Stimulated activated CD8-positive, alpha-beta memory T cell treated with anti-CD3 and anti-CD28 coated beads, Interleukin-7, amount 100 ng/mL, for 4 hours (primary cell): ENCODE measurements around the gene IGSF22.
"Not testable (repeated sequence)": the region's sequence is repeated elsewhere in the genome, so short reads cannot be mapped to it uniquely, and the experiment has no call there.

ENCODE experiments used
- DNase-seq, 2 donors: peaks; one replicate each; pipeline ENCODE4 v3.0.0-alpha.2; 2020; ENCODE audit warnings: low read depth in 2 of 2

The IGSF22 gene

DNA sequence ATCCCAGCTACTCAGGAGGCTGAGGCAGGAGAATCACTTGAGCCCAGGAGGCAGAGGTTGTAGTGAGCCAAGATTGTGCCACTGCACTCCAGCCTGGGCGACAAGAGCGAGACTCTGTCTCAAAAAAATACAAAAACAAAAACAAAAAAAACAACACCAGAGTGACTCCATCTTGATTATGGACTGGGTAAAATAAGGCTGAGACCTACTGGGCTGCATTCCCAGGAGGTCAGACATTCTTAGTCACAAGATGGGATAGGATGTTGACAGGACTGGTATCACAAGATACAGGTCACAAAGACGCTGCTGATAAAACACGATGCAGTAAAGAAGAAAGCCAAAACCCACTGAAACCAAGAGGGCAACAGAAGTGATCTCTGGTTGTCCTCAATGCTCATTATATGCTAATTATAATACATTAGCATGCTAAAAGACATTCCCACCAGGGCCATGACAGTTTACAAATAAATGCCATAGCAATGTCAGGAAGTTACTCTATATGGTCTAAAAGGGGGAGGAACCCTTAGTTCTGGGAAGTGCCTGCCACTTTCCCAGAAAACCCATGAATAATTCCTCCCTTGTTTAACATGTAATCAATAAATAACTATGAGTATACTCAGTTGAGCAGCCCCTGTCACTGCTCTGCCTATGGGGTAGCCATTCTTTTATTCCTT is 34.4 kb downstream of the IGSF22 start:
- not testable (repeated sequence) for DNase-seq

DNA sequence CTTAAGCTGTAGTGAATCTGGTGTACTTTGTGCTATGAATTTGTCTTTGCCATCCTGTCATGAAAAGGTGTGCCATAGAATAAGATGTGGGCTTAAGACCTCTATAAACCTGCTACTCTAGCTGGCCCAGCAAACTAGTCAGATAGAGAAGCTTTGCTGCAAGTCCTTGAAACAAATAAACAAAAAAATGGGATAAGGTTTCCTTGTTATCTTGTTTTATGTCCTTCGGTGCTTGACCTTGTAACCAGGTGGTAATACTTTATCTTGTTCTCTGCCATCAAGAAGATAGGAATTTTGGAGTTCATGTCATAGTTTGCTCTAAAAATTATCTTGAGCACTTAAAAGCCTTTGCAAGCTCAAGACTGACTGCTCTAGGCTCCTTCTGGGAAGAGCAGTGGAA is 41.7 kb downstream of the IGSF22 start:
- no peak for DNase-seq

DNA sequence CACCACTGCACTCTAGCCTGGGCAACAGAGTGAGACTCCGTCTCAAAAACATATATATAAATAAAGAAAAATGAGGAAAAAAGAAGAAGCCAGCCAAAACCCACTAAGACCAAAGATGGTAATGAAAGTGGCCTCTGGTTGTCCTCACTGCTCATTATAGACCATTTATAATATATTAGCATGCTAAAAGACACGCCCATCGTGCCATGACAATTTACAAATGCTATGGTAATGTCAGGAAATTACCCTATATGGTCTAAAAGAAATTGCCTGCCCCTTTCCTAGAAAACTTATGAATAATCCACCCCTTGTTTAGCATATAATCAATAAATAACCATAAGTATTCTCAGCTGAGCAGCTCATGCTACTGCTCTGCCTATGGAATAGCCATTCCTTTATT is 43.5 kb downstream of the IGSF22 start:
- no peak for DNase-seq

DNA sequence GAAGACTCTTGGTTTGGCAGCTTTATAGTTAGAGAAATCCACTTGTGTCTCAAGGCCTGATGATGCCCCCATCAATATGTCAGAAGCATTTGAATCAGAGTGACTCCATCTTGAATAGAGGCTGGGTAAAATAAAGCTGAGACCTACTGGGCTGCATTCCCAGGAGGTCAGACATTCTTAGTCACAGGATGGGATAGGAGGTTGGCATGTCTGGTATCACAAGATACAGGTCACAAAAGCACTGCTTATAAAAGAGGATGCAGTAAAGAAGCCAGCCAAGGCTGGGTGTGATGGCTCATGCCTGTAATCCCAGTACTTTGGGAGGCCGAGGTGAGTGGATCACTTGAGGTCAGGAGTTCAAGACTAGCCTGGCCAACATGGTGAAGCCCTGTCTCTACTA is 44.0 kb downstream of the IGSF22 start:
- not testable (repeated sequence) for DNase-seq

DNA sequence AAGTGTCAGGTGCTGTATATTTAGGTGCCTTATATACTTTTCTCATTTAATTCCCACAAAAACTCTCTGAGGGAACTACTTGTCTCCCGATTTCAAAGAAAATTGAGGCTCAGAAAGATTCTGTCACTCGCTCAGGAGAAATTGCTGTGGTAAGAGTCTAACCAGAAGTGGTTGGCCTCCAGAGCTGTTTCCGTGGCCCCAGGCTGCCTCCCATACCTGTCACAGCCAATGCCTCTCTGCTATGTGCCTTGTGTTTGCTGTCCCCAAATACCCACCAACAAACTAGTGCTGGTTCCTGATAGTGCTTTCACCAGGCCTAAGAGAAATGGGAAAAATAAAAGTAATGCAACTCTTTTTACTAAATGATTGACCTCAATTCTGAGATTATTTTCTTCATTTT is 48.4 kb downstream of the IGSF22 start:
- DNase-seq = no peak

DNA sequence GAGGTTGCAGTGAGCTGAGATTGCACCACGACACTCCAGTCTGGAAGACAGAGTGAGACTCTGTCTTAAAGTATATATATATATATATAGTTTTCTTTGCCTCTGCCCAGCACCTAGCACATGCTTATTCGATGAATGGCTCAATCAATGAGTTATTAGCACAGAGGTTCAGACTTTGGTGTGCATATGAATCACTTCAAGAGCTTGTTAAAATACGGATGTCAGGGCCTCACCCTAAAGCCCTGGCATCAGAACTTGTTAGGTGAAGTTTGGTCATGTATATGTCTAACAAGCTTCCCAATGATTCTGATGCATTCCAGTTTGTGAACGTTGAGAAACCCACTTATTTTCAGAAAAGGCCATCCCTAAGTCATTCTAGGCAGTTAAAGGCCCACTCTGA is 49.2 kb downstream of the IGSF22 start:
- DNase-seq = no peak

DNA sequence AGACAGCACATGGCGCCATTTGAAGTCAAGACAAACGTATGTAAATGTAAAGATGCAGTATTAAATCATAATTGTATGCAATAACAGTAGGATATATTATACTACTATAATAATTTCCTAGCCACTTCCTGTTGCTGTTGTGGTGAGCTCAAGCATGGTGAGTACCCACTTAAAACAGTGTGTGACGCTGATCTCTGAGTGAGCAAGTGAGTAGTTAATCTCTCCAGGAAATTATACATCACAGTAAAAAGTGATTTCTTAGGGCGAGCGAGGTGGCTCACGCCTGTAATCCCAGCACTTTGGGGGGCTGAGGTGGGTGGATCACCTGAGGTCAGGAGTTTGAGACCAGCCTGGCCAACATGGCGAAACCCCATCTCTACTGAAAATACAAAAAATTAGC is 53.8 kb downstream of the IGSF22 start:
- peak in 1 of 2 donors; percentile 35 for DNase-seq

DNA sequence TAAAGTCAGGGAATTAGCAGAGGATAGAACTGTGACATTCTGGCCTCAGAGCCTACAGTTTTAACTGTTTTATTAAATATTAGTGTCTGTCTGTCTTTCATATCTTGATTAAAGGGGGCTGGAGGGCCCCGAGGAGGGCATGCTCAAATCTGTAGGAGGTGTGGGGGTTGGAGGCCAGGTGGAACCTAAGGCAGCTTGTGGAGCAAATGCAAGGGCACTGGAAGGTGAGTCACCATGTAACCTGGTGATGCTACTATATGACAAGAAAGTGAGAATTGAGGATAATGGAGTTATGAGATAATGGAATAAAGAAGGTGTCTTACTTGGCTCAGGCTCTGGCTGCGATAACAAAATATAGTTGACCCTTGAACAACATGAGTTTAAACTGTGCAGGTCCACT is 54.7 kb downstream of the IGSF22 start:
- DNase-seq = peak; percentile 10 to 25

DNA sequence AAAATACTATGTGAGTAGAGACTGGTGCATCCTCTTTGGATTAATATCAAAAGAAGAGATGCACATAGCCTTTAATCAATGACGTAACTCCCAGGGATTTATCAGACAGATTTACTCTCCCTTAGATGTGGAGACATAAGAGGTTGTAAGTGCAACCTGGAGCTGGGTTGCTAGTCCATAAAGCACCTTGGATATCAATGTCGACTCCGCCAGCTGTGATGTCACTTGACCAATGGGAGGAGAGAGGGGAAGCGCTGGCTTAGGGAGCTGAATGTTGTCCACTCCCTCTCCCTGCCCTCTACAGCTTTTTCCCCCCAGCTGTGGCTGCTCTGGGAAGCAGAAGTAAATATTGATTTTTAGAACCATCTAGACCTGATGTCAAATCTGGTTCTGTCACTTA is 56.3 kb downstream of the IGSF22 start:
- DNase-seq = no peak

DNA sequence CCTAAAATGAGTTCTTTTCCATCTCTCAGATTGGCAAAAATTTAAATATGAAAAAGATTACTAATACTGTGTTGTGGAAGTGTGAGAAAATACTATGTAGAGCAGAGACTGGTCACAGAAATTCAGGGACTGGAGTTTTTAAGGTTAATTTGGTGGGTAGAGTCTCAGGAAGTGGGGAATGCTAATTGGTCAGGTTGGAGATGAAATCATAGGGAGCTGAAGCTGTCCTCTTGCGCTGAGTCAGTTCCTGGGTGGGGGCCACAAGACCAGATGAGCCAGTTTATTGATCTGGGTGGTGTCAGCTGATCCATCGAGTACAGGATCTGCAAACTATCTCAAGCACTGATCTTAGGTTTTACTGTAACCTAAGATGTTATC is 56.8 kb downstream of the IGSF22 start:
- no peak for DNase-seq

DNA sequence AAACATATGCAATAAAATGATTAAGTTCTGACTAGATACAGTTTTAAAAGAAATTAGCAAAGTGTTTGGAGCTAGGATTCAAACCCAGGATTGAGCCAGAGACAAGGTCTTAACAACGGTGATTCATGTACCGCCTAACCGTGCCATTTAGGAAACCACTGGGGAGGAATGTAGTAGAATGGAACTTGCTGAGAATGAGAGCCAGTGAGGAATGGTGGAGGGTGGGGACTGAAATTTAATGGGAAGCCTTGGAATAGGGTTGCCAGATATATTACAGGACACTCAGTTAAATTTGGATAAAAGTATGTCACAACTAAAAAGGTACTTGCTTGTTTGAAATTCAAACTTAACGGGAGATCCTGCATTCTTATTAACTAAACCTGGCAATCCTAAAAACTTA is 57.9 kb downstream of the IGSF22 start:
- no peak for DNase-seq

DNA sequence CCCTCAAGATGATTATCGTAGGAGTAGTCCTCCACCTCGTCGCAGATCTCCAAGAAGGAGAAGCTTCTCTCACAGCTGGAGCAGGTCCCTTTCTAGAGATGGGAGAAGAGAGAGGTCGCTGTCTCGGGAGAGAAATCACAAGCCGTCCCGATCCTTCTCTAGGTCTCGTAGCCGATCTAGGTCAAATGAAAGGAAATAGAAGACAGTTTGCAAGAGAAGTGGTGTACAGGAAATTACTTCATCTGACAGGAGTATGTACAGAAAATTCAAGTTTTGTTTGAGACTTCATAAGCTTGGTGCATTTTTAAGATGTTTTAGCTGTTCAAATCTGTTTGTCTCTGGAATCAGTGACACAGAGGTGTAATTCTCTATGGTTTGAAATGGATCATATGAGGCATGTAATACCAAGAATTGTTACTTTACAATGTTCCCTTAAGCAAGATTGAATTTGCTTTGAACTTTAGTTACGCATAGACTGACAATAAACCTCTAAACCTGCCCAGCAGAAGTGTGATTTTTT is 60.6 kb downstream of the IGSF22 start:
- not testable (repeated sequence) for DNase-seq

DNA sequence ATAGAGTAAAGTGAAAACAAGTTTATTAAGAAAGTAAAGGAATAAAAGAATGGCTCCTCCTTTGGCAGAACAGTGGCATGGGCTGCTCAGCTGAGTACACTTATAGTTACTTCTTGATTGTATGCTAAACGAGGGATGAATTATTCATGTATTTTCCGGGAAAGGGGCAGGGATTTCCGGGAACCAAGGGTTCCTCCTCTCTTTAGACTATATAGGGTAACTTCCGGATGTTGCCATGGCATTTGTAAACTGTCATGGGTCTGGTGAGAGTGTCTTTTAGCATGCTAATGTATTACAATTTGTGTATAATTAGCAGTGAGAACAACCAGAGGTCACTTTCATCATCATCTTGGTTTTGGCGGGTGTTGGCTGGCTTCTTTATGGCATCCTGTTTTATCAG is 68.3 kb downstream of the IGSF22 start:
- DNase-seq = no peak
